GM12878 (cell line): ENCODE data around the gene CEP63. TPM values are rescaled to one million over a fixed set of nuclear protein-coding genes. Genes with fewer than 3 reads are reported as not detected.

Experiments
- ATAC-seq: fragments of 200-7000 bp; cut with Tn5 transposase; 3 replicates; pipeline ENCODE4 v1.9.1; 2020; ENCODE audit warnings: mild to moderate bottlenecking, moderate library complexity
- BruUV-seq: library from RNA; stranded (reverse); fragments of 400-500 nt; replicated peaks from 2 replicates; lab custom pipeline; 2021; lab: Mats Ljungman, UMichigan
- CTCF ChIA-PET: fragments of 300-600 bp; sonication (Branson Sonifier 250); formaldehyde crosslinking; extraction: SDS; loops from one replicate; lab custom pipeline; 2021; ENCODE audit warnings: inconsistent platforms; lab: Yijun Ruan, JAX
- POLR2A ChIA-PET: fragments of 350-600 bp; formaldehyde crosslinking; extraction: SDS; loops from one replicate; lab custom pipeline; 2021; ENCODE audit warnings: inconsistent platforms; lab: Charles Lee
- RAD21 ChIA-PET: fragments of 300-600 bp; sonication (Branson Sonifier 250); formaldehyde crosslinking; loops from one replicate; lab custom pipeline; 2023; ENCODE audit warnings: antibody characterized with exemption; ENCODE audit not compliant: unreplicated experiment; lab: Charles Lee
- SMC1A ChIA-PET: fragments of 300-600 bp; sonication (Branson Sonifier 250); formaldehyde crosslinking; loops from one replicate; lab custom pipeline; 2023; ENCODE audit not compliant: unreplicated experiment, uncharacterized antibody; lab: Charles Lee
- DNase-seq: peaks from one replicate; pipeline ENCODE4 v3.0.0-alpha.2; 2011; ENCODE audit warnings: low read depth, low spot score
- FAIRE-seq: peaks from 3 replicates; lab custom pipeline; 2011; peaks lifted over from hg19 to GRCh38; lab: Jason Lieb, UNC
- H2AFZ ChIP-seq: 2 replicates; pipeline ENCODE4 v1.6.0; 2011; ENCODE audit warnings: low read depth, low read length, control low read depth; ENCODE audit not compliant: control insufficient read depth
- H3K27ac ChIP-seq: 2 replicates; pipeline ENCODE4 v1.5.1; 2011; ENCODE audit warnings: control low read depth; ENCODE audit not compliant: control insufficient read depth, insufficient read depth
- H3K27me3 ChIP-seq, 2 experiments: replicated peaks in 1 of 2; 2 replicates each; pipeline versions ENCODE4 v1.6.0 to v1.6.1; 2011; ENCODE audit warnings: low read length in 1 of 2; ENCODE audit not compliant: control insufficient read depth in 2 of 2, insufficient read depth in 2 of 2
- H3K36me3 ChIP-seq, 2 experiments: 2 replicates each; pipeline ENCODE4 v1.5.1; 2011; ENCODE audit warnings: low read length in 1 of 2; ENCODE audit not compliant: control insufficient read depth in 2 of 2, insufficient read depth in 2 of 2
- H3K4me1 ChIP-seq: 2 replicates; pipeline ENCODE4 v1.6.1; 2011; ENCODE audit warnings: mild to moderate bottlenecking, low read length, moderate library complexity, mixed read lengths; ENCODE audit not compliant: control insufficient read depth, insufficient read depth
- H3K4me2 ChIP-seq: 2 replicates; pipeline ENCODE4 v1.6.0; 2011; ENCODE audit warnings: control low read depth; ENCODE audit not compliant: control insufficient read depth, insufficient read depth
- H3K4me3 ChIP-seq: fragments of 200-600 bp; sonication (generic); 2 replicates; pipeline ENCODE4 v1.5.1; 2016
- H3K79me2 ChIP-seq: 2 replicates; pipeline ENCODE4 v1.6.0; 2011; ENCODE audit warnings: low read length; ENCODE audit not compliant: control insufficient read depth, insufficient read depth
- H3K9ac ChIP-seq: 2 replicates; pipeline ENCODE4 v1.8.0; 2011; ENCODE audit warnings: low read length, control low read depth, mixed read lengths; ENCODE audit not compliant: control insufficient read depth, insufficient read depth
- H3K9me3 ChIP-seq: replicated peaks from 3 replicates; pipeline ENCODE4 v1.5.1; 2011; ENCODE audit warnings: mild to moderate bottlenecking, low read length; ENCODE audit not compliant: control insufficient read depth, insufficient read depth
- H4K20me1 ChIP-seq: 2 replicates; pipeline ENCODE4 v1.6.0; 2011; ENCODE audit not compliant: control insufficient read depth, insufficient read depth
- BACH1 ChIP-seq: fragments of 450-650 bp; IDR thresholded peaks from 2 replicates; pipeline ENCODE4 v1.6.1; 2017; ENCODE audit warnings: mild to moderate bottlenecking, borderline replicate concordance
- CBFB ChIP-seq: IDR thresholded peaks from 2 replicates; pipeline ENCODE4 v1.6.1; 2016; ENCODE audit warnings: antibody characterized with exemption, low read depth
- FOS ChIP-seq: IDR thresholded peaks from 3 replicates; pipeline ENCODE4 v1.6.1; 2011; ENCODE audit warnings: borderline replicate concordance; ENCODE audit not compliant: insufficient read length; ENCODE audit errors: extremely low read depth
- FOXK2 ChIP-seq: fragments of 450-650 bp; IDR thresholded peaks from 2 replicates; pipeline ENCODE4 v1.6.1; 2017; ENCODE audit warnings: mild to moderate bottlenecking, moderate library complexity
- LARP7 ChIP-seq: fragments of 450-650 bp; IDR thresholded peaks from 2 replicates; pipeline ENCODE4 v1.6.1; 2017; ENCODE audit warnings: mild to moderate bottlenecking
- NBN ChIP-seq: fragments of 450-650 bp; IDR thresholded peaks from 2 replicates; pipeline ENCODE4 v1.6.1; 2016
- POLR2AphosphoS2 ChIP-seq: IDR thresholded peaks from 2 replicates; pipeline ENCODE4 v1.6.1; 2011; ENCODE audit warnings: low read depth, mild to moderate bottlenecking, low read length, improper control_type of control experiment, moderate library complexity
- RELA ChIP-seq: fragments of 450-650 bp; IDR thresholded peaks from 2 replicates; pipeline ENCODE4 v1.8.0; 2014; ENCODE audit warnings: borderline replicate concordance; ENCODE audit not compliant: partially characterized antibody
- SP1 ChIP-seq: IDR thresholded peaks from one replicate; pipeline ENCODE4 v1.6.1; 2011; ENCODE audit warnings: low read depth, low read length
- ZNF24 ChIP-seq: fragments of 450-650 bp; IDR thresholded peaks from 2 replicates; pipeline ENCODE4 v1.6.1; 2017; ENCODE audit warnings: antibody characterized with exemption, mild to moderate bottlenecking
- WGBS: methylation state at CpG from one replicate; pipeline ENCODE4 v1.1.6; 2016; ENCODE audit warnings: low lambda C conversion rate; ENCODE audit not compliant: insufficient replicate concordance, insufficient coverage; ENCODE audit errors: missing lambda C conversion rate; 5-methylcytosine and 5-hydroxymethylcytosine counted together
- in situ Hi-C: fragments of 300-500 bp; cut with MboI; formaldehyde crosslinking; loops from 9 replicates; pipeline ENCODE4 v1.14.3; 2018; ENCODE audit warnings: mixed read lengths
- intact Hi-C: fragments of 100-400 bp; cut with micrococcal nuclease; formaldehyde crosslinking; loops from one replicate; pipeline ENCODE4 v1.14.2; 2022; ENCODE audit not compliant: unreplicated experiment
- polyA plus RNA-seq, 11 experiments: library from polyadenylated mRNA; depleted of rRNA in 4 of 11; unstranded in 6 of 11; stranded (reverse) in 5 of 11; fragments of >200 nt; fragmentation: Nextera tagmentation in 4 of 11; fragmentation: Illumina TruSeq in 1 of 11; extraction: Ambion mirVana in 4 of 11; extraction: Trizol in 1 of 11; gene quantifications; 1 replicate in 1 of 11; 2 replicates in 10 of 11; pipeline versions ENCODE4 v1.2.1 to v1.2.3, GENCODE V29; 2011 to 2016; ENCODE audit warnings: inconsistent platforms in 2 of 11, missing spikeins in 2 of 11, low read depth in 1 of 11
- total RNA-seq, 4 experiments: library from RNA; depleted of rRNA in 3 of 4; stranded (reverse); fragments of >200 nt in 3 of 4; fragmentation: Illumina TruSeq in 1 of 4; extraction: Trizol in 1 of 4; gene quantifications; 2 replicates each; pipeline versions ENCODE4 v1.2.1 to v1.2.3, GENCODE V29; 2013 to 2021

Gene CEP63
- total and polyA plus RNA-seq, 10 of the 15 experiments (the other 5 are each of a cell fraction or from before 2014, with no cell fraction given), result 14.0 to 36.9 (median 26.8) TPM

DNA sequence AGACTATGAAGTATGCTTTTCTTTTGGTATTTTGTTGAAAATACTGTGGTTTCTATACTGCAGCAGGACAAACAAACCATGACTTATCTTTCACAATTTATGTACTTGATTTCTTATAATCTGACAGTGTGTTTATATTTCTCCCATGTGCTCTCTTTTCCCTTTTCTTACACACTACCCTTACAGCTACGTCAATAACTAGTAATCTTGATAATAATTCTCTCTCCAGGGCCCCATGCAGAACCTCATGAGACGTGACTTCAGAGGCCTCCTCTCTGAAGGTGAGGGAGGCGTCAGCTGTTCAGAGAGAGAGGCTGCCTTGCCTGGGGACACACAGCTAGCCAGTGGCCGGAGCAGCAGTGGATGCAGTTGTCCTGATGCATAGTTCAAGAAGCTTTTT lies 129.1 kb downstream of the CEP63 start (continued):
- no peak for TF ChIP-seq POLR2AphosphoS2

GRCh38 chr3:134615743-134616142 lies 129.9 kb downstream of the CEP63 start:
- POLR2A ChIA-PET, result interaction anchor here (0.6 kb wide), 1 partner anchor 39 kb away, joined by 8 read pairs; no protein-coding TSS in a partner anchor
- intact Hi-C loops (no loop called here), in situ Hi-C loops (no loop called here)
- H3K79me2 ChIP-seq, result no peaks in the 10 kb centered on the region
- SMC1A ChIA-PET, result interaction anchor here (2.3 kb wide), 1 partner anchor 12 kb away, joined by 6 read pairs; no protein-coding TSS in a partner anchor
- H3K4me2 ChIP-seq, result no peak overlapping the region
- RAD21 ChIA-PET, result no interaction called here
- H2AFZ ChIP-seq, result no peak overlapping the region
- H4K20me1 ChIP-seq, result no peaks in the 10 kb centered on the region
- no peaks in the 10 kb centered on the region for H3K4me1 ChIP-seq
- no peak overlapping the region for H3K4me3 ChIP-seq
- FAIRE-seq (no peak), ATAC-seq (no peak), DNase-seq (no peak)
- WGBS, result 24% methylated on average over 5 of the region's 5 CpGs
- CTCF ChIA-PET, result interaction anchor here (0.5 to 2.5 kb wide), 11 partner anchors 10 to 1426 kb away, joined by 3 to 10 read pairs (median 4); no protein-coding TSS in a partner anchor
- peaks cover 0 to 2% of the 10 kb centered on the region in 2 experiments; a peak in 3 of 4 replicates for H3K27me3 ChIP-seq
- H3K9ac ChIP-seq, result no peak overlapping the region
- no TSS peak for BruUV-seq
- H3K27ac ChIP-seq, result no peak overlapping the region
- TF ChIP-seq CBFB (no peak), BACH1 (no peak), LARP7 (no peak), FOS (no peak), NBN (no peak), FOXK2 (no peak), ZNF24 (no peak), RELA (no peak), SP1 (no peak)
- H3K9me3 ChIP-seq, result no peaks in the 10 kb centered on the region
- no peaks in the 10 kb centered on the region for H3K36me3 ChIP-seq
